ENCODE results near the gene SLA2.
"Not testable (repeated sequence)": the region's sequence is repeated elsewhere in the genome, so short reads cannot be mapped to it uniquely, and the experiment has no call there.

The SLA2 gene, protein sequence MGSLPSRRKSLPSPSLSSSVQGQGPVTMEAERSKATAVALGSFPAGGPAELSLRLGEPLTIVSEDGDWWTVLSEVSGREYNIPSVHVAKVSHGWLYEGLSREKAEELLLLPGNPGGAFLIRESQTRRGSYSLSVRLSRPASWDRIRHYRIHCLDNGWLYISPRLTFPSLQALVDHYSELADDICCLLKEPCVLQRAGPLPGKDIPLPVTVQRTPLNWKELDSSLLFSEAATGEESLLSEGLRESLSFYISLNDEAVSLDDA

GRCh38 chr20:36645998-36646397 lies at the start of gene SLA2:
Gene SLA2, minus strand, starts transcription at chr20:36646196. Its CDS starts 4,861 bp downstream, at chr20:36641335.
- H3K4me3 ChIP-seq (replicated peaks; ENCODE audit: low read depth, low read length): no peak within 1 kb of the TSS
- H3K36me3 ChIP-seq (ENCODE audit: control insufficient read depth, insufficient read depth, low read length): no peaks in the 10 kb centered on the region
- TF ChIP-seq CTCF (IDR thresholded peaks at IDR 0.05; ENCODE audit: insufficient read depth, low read length, poor library complexity, severe bottlenecking): no peak
- no peaks in the 10 kb centered on the region for H3K27me3 ChIP-seq (replicated peaks; ENCODE audit: control insufficient read depth, insufficient read depth, low read length)
- peak; percentile 33 for DNase-seq (ENCODE audit: extremely low read depth, insufficient read length)

DNA sequence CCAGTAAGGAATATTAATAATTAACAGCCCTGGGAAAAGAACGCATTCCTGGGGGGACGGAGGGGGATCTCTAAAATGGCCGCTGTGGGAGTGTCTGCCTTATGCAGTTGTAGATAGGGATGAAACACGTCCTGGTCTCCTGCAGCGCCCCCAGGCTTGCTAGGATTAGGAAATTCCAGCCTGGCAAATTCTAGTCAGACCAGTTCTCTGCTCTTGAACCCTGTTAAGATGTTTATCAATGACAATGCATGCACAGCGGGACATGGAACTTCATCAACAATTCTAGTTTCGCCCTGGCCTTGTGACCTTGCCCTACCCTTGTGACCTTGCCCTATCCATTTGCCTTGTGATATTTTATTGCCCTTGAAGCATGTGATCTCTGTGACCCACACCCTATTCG lies 49.5 kb upstream of the SLA2 start:
- not testable (repeated sequence) for H3K36me3 ChIP-seq (ENCODE audit: control insufficient read depth, insufficient read depth, low read length)

DNA sequence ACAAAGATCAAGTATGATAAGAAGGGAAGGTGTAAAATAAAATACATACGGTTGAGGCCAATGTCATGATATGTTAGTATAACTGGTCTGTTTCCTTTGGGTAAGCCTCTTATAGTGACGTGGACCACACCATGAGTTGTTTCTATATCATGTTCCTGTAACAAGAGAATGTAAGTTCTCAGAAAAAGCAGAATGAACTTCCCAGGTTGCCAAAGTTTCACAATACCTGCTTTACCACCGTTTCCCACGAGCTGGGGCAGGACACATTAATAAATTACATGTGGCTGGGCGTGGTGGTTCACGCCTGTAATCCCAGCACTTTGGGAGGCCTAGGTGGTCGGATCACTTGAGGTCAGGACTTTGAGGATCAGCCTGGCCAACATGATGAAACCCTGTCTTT lies 42.6 kb upstream of the SLA2 start:
- DNase-seq (ENCODE audit: extremely low read depth, insufficient read length): no peak
- H3K27me3 ChIP-seq (replicated peaks; ENCODE audit: control insufficient read depth, insufficient read depth, low read length): no peaks in the 10 kb centered on the region
- H3K36me3 ChIP-seq (ENCODE audit: control insufficient read depth, insufficient read depth, low read length): no peaks in the 10 kb centered on the region; the same call in 1 of the 2 replicates
- H3K4me3 ChIP-seq (replicated peaks; ENCODE audit: low read depth, low read length): no peak overlapping the region
- TF ChIP-seq CTCF (IDR thresholded peaks at IDR 0.05; ENCODE audit: insufficient read depth, low read length, poor library complexity, severe bottlenecking): no peak

More for the DNA sequence above, 49.5 kb upstream of the SLA2 start:
- not testable (repeated sequence) for H3K4me3 ChIP-seq (replicated peaks; ENCODE audit: low read depth, low read length); H3K27me3 ChIP-seq (replicated peaks; ENCODE audit: control insufficient read depth, insufficient read depth, low read length); DNase-seq (ENCODE audit: extremely low read depth, insufficient read length)

DNA sequence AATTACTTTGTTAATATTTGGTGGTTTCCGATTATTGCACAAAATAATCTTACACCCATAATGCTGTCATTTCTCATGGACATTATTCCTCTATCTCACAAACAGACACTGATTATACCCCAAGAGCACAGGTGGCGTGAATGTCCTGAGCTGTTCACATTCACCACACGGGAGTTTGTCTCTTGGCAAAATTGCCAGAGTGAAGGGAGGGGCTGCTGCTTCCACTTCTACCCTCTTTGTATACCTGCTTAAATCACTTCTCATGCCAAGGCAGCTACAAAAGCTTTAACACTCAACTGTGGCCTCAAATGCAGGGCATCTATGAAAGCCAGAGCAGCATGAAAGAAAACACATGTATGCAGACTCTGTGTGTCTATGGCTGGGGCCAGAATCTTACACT lies 41.9 kb upstream of the SLA2 start:
- H3K36me3 ChIP-seq (ENCODE audit: control insufficient read depth, insufficient read depth, low read length): no peaks in the 10 kb centered on the region; the same call in 1 of the 2 replicates
- DNase-seq (ENCODE audit: extremely low read depth, insufficient read length): no peak
- no peaks in the 10 kb centered on the region for H3K27me3 ChIP-seq (replicated peaks; ENCODE audit: control insufficient read depth, insufficient read depth, low read length)
- no peak for TF ChIP-seq CTCF (IDR thresholded peaks at IDR 0.05; ENCODE audit: insufficient read depth, low read length, poor library complexity, severe bottlenecking)
- no peak overlapping the region for H3K4me3 ChIP-seq (replicated peaks; ENCODE audit: low read depth, low read length)

DNA sequence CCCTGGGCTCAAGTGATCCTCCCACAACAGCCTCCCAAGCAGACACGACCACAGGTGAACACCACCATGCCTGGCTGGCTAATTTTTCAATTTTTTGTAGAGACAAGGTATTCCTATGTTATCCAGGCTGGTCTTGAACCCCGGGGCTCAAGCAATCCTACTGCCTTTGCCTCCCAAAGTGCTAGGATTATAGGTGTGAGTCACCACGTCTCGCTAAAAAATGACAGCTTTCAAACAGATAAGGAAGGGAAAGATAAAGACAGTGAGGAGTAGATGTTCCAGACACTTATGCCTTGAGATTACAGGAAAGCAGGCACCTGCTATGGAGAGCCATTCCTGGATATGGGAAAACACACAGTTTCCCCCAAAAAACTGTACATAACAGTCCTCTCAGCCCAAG lies 40.9 kb upstream of the SLA2 start:
- Histone ChIP-seq H3K4me3 (replicated peaks; ENCODE audit: low read depth, low read length) (no peak overlapping the region), H3K27me3 (replicated peaks; ENCODE audit: control insufficient read depth, insufficient read depth, low read length) (no peaks in the 10 kb centered on the region), H3K36me3 (ENCODE audit: control insufficient read depth, insufficient read depth, low read length) (no peaks in the 10 kb centered on the region; the same call in 1 of the 2 replicates)
- no peak for DNase-seq (ENCODE audit: extremely low read depth, insufficient read length)
- no peak for TF ChIP-seq CTCF (IDR thresholded peaks at IDR 0.05; ENCODE audit: insufficient read depth, low read length, poor library complexity, severe bottlenecking)

DNA sequence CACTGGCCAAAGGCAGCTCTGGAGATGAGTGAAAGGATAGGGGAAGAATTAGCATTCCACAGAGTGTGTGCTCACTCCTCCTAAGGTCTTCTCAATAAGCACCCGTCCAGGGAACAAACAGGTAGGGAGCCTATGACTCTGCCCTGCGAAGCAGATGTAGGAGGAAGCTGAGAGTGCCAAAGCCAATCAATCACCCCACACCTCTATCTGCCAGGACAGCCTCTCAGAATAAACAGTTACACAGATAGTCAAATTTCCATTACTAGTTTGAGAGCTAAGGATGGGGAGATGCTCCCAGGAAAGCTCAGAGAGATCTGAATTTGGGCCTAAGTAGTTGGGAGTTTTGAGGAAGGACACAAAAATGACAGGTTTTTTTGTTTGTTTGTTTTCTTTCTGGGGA lies 40.5 kb upstream of the SLA2 start:
- H3K27me3 ChIP-seq (replicated peaks; ENCODE audit: control insufficient read depth, insufficient read depth, low read length): no peaks in the 10 kb centered on the region
- no peak for DNase-seq (ENCODE audit: extremely low read depth, insufficient read length)
- no peak for TF ChIP-seq CTCF (IDR thresholded peaks at IDR 0.05; ENCODE audit: insufficient read depth, low read length, poor library complexity, severe bottlenecking)
- H3K4me3 ChIP-seq (replicated peaks; ENCODE audit: low read depth, low read length): no peak overlapping the region
- H3K36me3 ChIP-seq (ENCODE audit: control insufficient read depth, insufficient read depth, low read length): no peaks in the 10 kb centered on the region; the same call in 1 of the 2 replicates

Data from GM06990 (cell line).